Heart left ventricle (tissue), 16 donors: ENCODE measurements around the gene REPIN1. TPM values are rescaled to one million over a fixed set of nuclear protein-coding genes. Genes with fewer than 3 reads are reported as not detected.

Source experiments
- ATAC-seq, 4 donors: fragments of 200-7000 bp; cut with Tn5 transposase; one replicate each; pipeline ENCODE4 v1.9.1; 2020 to 2022; ENCODE audit warnings: moderate library complexity in 4 of 4, mild to moderate bottlenecking in 3 of 4, moderate number of reproducible peaks in 1 of 4
- DNase-seq, 5 donors: peaks; one replicate each; pipeline ENCODE4 v3.0.0-alpha.2; 2020
- H3K27ac ChIP-seq, 12 donors: fragments of 200-600 bp; sonication (generic) in 4 of 12; one replicate each; pipeline versions ENCODE4 v1.5.0 to v1.8.0; 2016 to 2022; ENCODE audit warnings: mild to moderate bottlenecking in 2 of 12
- H3K27me3 ChIP-seq, 9 donors: fragments of 200-600 bp; sonication (generic) in 2 of 9; one replicate each; pipeline versions ENCODE4 v1.5.1 to v1.8.0; 2016 to 2022; ENCODE audit warnings: mild to moderate bottlenecking in 3 of 9
- H3K36me3 ChIP-seq, 9 donors: fragments of 200-600 bp; sonication (generic) in 2 of 9; one replicate each; pipeline versions ENCODE4 v1.5.0 to v1.8.0; 2018 to 2022; ENCODE audit warnings: mild to moderate bottlenecking in 2 of 9
- H3K4me1 ChIP-seq, 12 donors: fragments of 200-600 bp; sonication (generic) in 4 of 12; one replicate each; pipeline versions ENCODE4 v1.5.0 to v1.8.0; 2016 to 2022; ENCODE audit warnings: mild to moderate bottlenecking in 3 of 12
- H3K4me3 ChIP-seq, 12 donors: fragments of 200-600 bp; sonication (generic) in 4 of 12; one replicate each; pipeline versions ENCODE4 v1.5.0 to v1.8.0; 2017 to 2022; ENCODE audit warnings: mild to moderate bottlenecking in 9 of 12, moderate library complexity in 4 of 12
- H3K9me3 ChIP-seq, 12 donors: fragments of 200-600 bp; sonication (generic) in 4 of 12; one replicate each; pipeline versions ENCODE4 v1.5.0 to v1.8.0; 2016 to 2022; ENCODE audit warnings: mild to moderate bottlenecking in 1 of 12
- POLR2A ChIP-seq, 2 donors: fragments of 450-650 bp; IDR thresholded peaks; one replicate each; pipeline ENCODE4 v1.6.1; 2017; ENCODE audit warnings: antibody characterized with exemption in 2 of 2, mild to moderate bottlenecking in 2 of 2, moderate library complexity in 2 of 2
- WGBS, 4 donors: extraction: QIAGEN DNeasy Blood & Tissue Kit in 2 of 4; methylation state at CpG; one replicate each; pipeline versions ENCODE4 v1.1.5 to v1.1.7; 2013 to 2018; 5-methylcytosine and 5-hydroxymethylcytosine counted together
- intact Hi-C, 10 donors: fragments of 100-400 bp; cut with DNase I; formaldehyde crosslinking; loops; one replicate each; pipeline versions ENCODE4 v1.11.1 to v1.14.2; 2022
- polyA plus RNA-seq, 2 donors: library from polyadenylated mRNA; stranded (reverse); fragments of 200-250 nt; gene quantifications; one replicate each; pipeline ENCODE4 v1.2.3, GENCODE V29; 2013
- total RNA-seq, 9 donors: library from RNA; depleted of rRNA in 2 of 9; stranded (reverse); fragments of >200 nt in 2 of 9; fragmentation: NEBNext Ultra II Directional in 3 of 9; extraction: Animal tissue kit (Norgen Biotek cat#: 25700) in 3 of 9; gene quantifications; one replicate each; pipeline versions ENCODE4 v1.1.0 to v1.2.4, GENCODE V29; 2016 to 2023
- TF ChIP-seq, protein P1 (sequence below), 12 donors: fragments of 200-600 bp; sonication (generic) in 4 of 12; IDR thresholded peaks; one replicate each; pipeline versions ENCODE4 v1.5.0 to v1.8.0; 2018 to 2022; ENCODE audit warnings: antibody characterized with exemption in 12 of 12, mild to moderate bottlenecking in 5 of 12
- donor health status: ischemic (EF 13 %, LVEDD 7.1; RV severe dilation, severe dysfunction).
- donor health status: healthy with polysubstance abuse.
- donor health status: DM: no; HTN: yes; CAD: no.
- donor health status: DM: no; HTN: no; CAD: no.
- donor health status: ischemic (EF 25% LVEDD 6.9; RV normal size, moderate dysfunction).
- donor health status: ischemic (EF 25% LVEDD 5.7; RV mildly dilated, moderate dysfunction).
- donor health status: healthy.
- donor health status: DM: yes; HTN: yes; CAD: no.
- donor health status: ischemic (EF 35%, LVEDD 5.7; RV mildly dilated, moderate dysfunction).
- donor health status: nonischemic (EF 11% LVEDD 7.7; RV severe dilation, severe dysfunction).
- donor health status: DM: yes; HTN: yes; CAD: no.
- donor health status: PGD.
- donor health status: ischemic (EF 29% LVEDD 5.4; RV normal size, mild dysfunction).
- donor health status: nonischemic (EF 23%, LVEDD 6.1; RV moderate dilation, normal function).

The REPIN1 gene
- total and polyA plus RNA-seq, 11 donors: 49.8 to 141 (median 98.4) TPM

DNA sequence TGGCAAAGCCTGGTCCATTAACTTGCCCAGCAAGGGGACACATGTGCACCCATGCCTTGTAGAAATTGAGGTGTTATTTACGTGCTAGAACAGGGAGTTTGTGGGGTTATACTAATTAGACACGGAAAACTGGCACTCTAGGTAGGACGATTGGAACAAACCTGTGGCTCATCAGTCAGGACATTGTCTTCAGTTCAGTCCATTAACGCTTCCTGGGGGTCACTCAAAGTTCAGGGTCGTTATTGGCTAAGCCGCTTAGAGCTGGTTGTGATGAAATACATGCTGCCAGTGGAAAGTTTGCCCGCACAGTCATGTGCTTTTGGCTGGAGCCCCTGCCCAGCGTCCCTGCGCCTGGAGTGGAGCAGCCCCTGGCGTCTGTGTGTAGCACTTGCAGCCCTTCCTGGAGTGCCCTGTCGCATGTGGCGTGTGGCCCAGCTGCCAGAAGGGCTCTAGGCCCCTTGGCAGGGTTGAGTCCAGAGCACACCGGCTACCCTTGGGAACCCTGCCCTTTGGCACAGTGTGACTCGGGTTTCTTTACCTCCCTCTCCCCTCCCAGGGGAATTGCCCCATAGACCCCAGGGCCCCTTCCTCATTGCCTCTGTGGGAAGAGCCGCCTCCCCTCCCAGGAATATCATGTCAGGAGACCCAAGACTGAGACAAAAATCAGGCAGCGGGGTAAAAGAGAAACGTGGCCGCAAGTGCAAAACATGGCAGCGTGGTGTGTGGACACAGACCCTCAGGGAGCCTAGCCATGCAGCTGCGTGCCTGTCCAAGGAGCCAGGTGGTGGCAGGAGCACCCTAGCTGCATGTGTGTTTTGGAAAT, 20.3 kb downstream of the REPIN1 start:
- DNase-seq: peak; percentile 69 to 90 (median 84)
- Histone ChIP-seq H3K27me3 (no peaks in the 10 kb centered on the region), H3K36me3 (peaks cover 0 to 16% (median 0%) of the 10 kb centered on the region in 9 donors), H3K4me3 (no peak overlapping the region), H3K4me1 (peaks cover 0 to 20% (median 0%) of the 10 kb centered on the region in 12 donors), H3K27ac (peak overlapping the region in 7 of 12 donors; percentile 22 to 77 (median 62)), H3K9me3 (no peaks in the 10 kb centered on the region)
- peak; percentile 96 to 98 (median 97) for ATAC-seq
- WGBS, 4 donors: 53 to 64% (median 59%) methylated on average over 18 to 20 of the region's 20 CpGs
- intact Hi-C loops: no loop called here
- no peak for TF ChIP-seq POLR2A (IDR thresholded peaks at IDR 0.05)
- TF ChIP-seq, protein P1, sequence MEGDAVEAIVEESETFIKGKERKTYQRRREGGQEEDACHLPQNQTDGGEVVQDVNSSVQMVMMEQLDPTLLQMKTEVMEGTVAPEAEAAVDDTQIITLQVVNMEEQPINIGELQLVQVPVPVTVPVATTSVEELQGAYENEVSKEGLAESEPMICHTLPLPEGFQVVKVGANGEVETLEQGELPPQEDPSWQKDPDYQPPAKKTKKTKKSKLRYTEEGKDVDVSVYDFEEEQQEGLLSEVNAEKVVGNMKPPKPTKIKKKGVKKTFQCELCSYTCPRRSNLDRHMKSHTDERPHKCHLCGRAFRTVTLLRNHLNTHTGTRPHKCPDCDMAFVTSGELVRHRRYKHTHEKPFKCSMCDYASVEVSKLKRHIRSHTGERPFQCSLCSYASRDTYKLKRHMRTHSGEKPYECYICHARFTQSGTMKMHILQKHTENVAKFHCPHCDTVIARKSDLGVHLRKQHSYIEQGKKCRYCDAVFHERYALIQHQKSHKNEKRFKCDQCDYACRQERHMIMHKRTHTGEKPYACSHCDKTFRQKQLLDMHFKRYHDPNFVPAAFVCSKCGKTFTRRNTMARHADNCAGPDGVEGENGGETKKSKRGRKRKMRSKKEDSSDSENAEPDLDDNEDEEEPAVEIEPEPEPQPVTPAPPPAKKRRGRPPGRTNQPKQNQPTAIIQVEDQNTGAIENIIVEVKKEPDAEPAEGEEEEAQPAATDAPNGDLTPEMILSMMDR (IDR thresholded peaks at IDR 0.05): peak; percentile 40 to 82 (median 63)

DNA sequence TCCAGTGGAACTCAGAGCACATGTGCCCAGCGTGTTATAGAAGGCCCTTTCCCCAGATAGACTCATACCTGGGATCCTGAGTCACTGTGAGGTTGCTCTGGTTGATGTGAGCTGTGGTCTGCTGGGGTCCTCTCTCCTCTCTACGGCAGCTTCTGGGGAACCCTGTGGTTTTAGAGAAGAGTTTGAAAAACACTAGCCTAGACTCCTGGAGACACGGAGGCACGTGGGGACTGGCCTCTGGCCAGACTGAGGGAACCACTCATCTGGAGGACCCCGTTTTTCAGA, 20.9 kb downstream of the REPIN1 start:
- Histone ChIP-seq H3K36me3 (peaks cover 0 to 16% (median 0%) of the 10 kb centered on the region in 9 donors), H3K27ac (peak overlapping the region in 6 of 12 donors; percentile 57 to 77 (median 61)), H3K9me3 (no peaks in the 10 kb centered on the region), H3K4me1 (peaks cover 0 to 18% (median 0%) of the 10 kb centered on the region in 12 donors), H3K4me3 (no peak overlapping the region), H3K27me3 (no peaks in the 10 kb centered on the region)
- DNase-seq (no peak), ATAC-seq (no peak)
- intact Hi-C loops: no loop called here
- 71 to 90% (median 81%) methylated on average over 5 of the region's 5 CpGs for WGBS, 4 donors
- no peak for TF ChIP-seq POLR2A (IDR thresholded peaks at IDR 0.05)
- TF ChIP-seq, protein P1 (IDR thresholded peaks at IDR 0.05): no peak

DNA sequence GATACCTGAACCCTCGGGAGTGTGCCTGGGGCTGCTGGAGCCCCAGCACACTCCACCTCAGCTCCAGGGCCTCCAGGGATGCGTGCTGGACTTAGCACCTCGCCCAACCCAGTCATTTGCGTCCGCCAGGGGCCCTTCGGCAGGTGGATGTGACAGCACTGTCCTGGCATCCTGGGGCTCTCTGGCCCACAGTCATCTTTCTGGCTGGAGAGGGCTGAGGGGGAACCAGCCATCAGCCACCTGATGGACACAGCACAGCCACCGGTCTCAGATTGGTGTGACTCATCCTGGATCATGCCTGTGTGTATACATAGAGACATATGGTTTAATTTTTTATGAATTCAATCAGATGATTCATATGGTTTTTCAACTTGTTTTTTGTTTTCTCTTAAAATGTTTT, 21.6 kb downstream of the REPIN1 start:
- H3K4me3 ChIP-seq: no peak overlapping the region
- peak in 1 of 5 donors; percentile 43 for DNase-seq
- H3K4me1 ChIP-seq: peaks cover 0 to 18% (median 0%) of the 10 kb centered on the region in 12 donors
- intact Hi-C loops: no loop called here
- no peaks in the 10 kb centered on the region for H3K27me3 ChIP-seq
- H3K27ac ChIP-seq: no peak overlapping the region
- H3K9me3 ChIP-seq: no peaks in the 10 kb centered on the region
- no peak for ATAC-seq
- no peak for TF ChIP-seq POLR2A (IDR thresholded peaks at IDR 0.05)
- TF ChIP-seq, protein P1 (IDR thresholded peaks at IDR 0.05): no peak
- peaks cover 0 to 16% (median 0%) of the 10 kb centered on the region in 9 donors for H3K36me3 ChIP-seq
- 96 to 98% (median 97%) methylated on average over 6 to 7 of the region's 7 CpGs for WGBS, 4 donors

DNA sequence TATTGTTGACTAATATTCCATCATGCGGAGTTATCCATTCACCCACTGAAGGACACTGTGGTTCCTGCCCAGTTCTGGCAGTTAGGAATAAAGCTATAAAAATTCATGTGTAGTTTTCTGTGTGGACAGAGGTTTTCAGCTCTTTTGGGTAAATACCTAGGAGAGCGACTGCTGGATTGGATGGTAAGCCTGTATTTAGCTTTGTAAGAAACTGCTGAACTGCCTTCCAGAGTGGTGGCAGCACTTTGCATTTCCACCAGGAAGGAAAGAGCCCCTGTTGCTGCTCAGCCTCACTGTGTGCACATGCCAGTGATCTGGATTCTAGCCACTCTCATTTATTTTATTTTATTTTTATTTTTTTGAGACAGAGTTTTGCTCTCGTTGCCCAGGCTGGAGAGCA, 24.7 kb downstream of the REPIN1 start:
- intact Hi-C loops: no loop called here
- Histone ChIP-seq H3K27ac (no peak overlapping the region), H3K27me3 (no peaks in the 10 kb centered on the region), H3K36me3 (peaks cover 0 to 28% (median 3%) of the 10 kb centered on the region in 9 donors), H3K4me1 (peaks cover 0 to 10% (median 0%) of the 10 kb centered on the region in 12 donors), H3K4me3 (no peak overlapping the region), H3K9me3 (no peaks in the 10 kb centered on the region)
- no peak for TF ChIP-seq POLR2A (IDR thresholded peaks at IDR 0.05)
- TF ChIP-seq, protein P1 (IDR thresholded peaks at IDR 0.05): no peak
- 89 to 96% (median 90%) methylated on average over 3 of the region's 3 CpGs for WGBS, 4 donors
- DNase-seq (peak in 1 of 5 donors; percentile 5), ATAC-seq (no peak)
